ENCODE results near the gene CIAO3. TPM values are rescaled to one million over a fixed set of nuclear protein-coding genes. Genes with fewer than 3 reads are reported as not detected.

The CIAO3 gene
- total and polyA plus RNA-seq, 2 donors (not counting 1 experiment from before 2014, with no cell fraction given) = 59.4 to 68.4 TPM

DNA sequence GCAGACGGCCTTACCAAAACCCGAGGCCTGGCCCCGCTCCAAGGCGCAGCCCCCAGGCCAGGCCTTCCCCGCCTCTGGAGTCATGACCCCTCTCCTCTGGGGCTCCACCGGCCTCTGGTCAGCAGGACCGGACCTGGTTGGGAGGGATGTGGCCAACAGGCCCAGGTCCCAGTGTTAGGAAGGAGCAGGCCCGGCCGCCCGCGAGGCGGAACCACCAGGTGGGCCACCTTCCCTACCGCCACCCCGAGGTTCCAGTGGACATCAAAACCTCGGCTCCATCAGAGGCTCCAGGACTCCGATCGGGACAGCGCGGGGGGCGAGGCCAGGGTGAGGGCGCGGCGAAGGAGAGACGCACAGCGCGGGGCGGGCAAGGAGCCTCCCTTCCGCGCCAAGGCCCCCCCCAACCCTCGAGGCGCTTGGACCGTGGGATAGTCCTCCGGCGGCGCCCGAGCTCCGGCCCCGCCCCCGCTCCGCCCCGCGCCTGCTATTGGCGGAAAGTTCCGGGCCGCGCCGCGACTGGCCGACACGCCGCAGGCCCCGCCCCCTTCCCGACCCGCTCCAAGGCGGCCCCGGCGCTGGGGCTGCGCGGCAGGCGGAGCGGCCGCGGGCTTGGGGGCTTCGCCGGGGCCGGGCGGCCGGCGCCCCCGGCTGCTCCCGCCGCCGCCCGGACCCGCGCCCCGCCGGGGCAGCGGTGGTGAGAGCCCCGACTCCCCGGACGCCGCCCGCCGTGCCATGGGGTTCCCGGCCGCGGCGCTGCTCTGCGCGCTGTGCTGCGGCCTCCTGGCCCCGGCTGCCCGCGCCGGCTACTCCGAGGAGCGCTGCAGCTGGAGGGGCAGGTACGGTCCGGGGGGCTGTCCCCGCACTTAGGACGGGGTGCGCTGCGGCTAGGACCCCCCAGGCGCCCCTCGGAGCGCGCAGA, 26.0 kb downstream of the CIAO3 start, which contains the start of gene METRN:
TSS of gene METRN (plus strand) at position 561 of the 919 bp plus-strand sequence. CDS start at position 733, 172 bp downstream.
- H3K27ac ChIP-seq (ENCODE audit: low read length in 2 of 2) = no peak within 1 kb of the TSS
- H2AFZ ChIP-seq (ENCODE audit: insufficient read depth, low read depth, low read length, poor library complexity, severe bottlenecking) = peak within 1 kb of the TSS; percentile 77
- no peaks in the 10 kb centered on the region for H3K36me3 ChIP-seq (replicated peaks in 1 of 2; ENCODE audit: control extremely low read depth in 1 of 2, control insufficient read depth in 1 of 2, extremely low read depth in 1 of 2, insufficient read depth in 2 of 2, low read length in 1 of 2)
- Mint-ChIP-seq H3K4me3 (peak within 1 kb of the TSS; percentile 72), H3K27ac (no peak within 1 kb of the TSS), H3K9me3 (ENCODE audit: insufficient read depth) (no peaks in the 10 kb centered on the region), H3K4me1 (peaks cover 8% of the 10 kb centered on the region), H3K27me3 (peaks cover 10% of the 10 kb centered on the region)
- intact Hi-C loops (cut with micrococcal nuclease) = loop anchor here (5.0 kb wide), 1 partner anchor 257 kb away; the partner anchor contains the start of gene LMF1
- POLR2A ChIA-PET = interaction anchor here (1.4 to 2.1 kb wide), 2 partner anchors 11 to 26 kb away, joined by 4 to 11 read pairs; partner anchors contain the start of genes CCDC78 and CIAO3
- peaks cover 15 to 25% of the 10 kb centered on the region in 2 donors for H3K4me1 ChIP-seq (ENCODE audit: control insufficient read depth in 2 of 2, insufficient read depth in 2 of 2, low read length in 2 of 2)
- H3K4me2 ChIP-seq (replicated peaks; ENCODE audit: low read depth, low read length, poor library complexity, severe bottlenecking) = peak within 1 kb of the TSS; percentile 95
- H3K79me2 ChIP-seq (ENCODE audit: control insufficient read depth, insufficient read depth, low read length) = no peaks in the 10 kb centered on the region
- ATAC-seq (ENCODE audit: low read depth) = peak; percentile 91
- peaks cover 11% of the 10 kb centered on the region for H4K20me1 ChIP-seq (ENCODE audit: control insufficient read depth, insufficient read depth, low read length, poor library complexity, severe bottlenecking)
- CTCF ChIA-PET = interaction anchor here (0.9 to 7.6 kb wide), 6 partner anchors 11 to 70 kb away, joined by 3 to 94 read pairs (median 15); partner anchors contain the start of genes CHTF18, CIAO3, HAGHL and RPUSD1
- H3K27me3 ChIP-seq (replicated peaks in 1 of 4; ENCODE audit: control extremely low read depth in 1 of 4, control insufficient read depth in 3 of 4, insufficient read depth in 4 of 4, low read length in 3 of 4) = peaks cover 0 to 44% (median 17%) of the 10 kb centered on the region in 4 experiments
- no peak for TF ChIP-seq EZH2 (IDR thresholded peaks at IDR 0.05; ENCODE audit: borderline replicate concordance, insufficient read depth, low read depth, low read length, poor library complexity, severe bottlenecking)
- TF ChIP-seq, protein P1, sequence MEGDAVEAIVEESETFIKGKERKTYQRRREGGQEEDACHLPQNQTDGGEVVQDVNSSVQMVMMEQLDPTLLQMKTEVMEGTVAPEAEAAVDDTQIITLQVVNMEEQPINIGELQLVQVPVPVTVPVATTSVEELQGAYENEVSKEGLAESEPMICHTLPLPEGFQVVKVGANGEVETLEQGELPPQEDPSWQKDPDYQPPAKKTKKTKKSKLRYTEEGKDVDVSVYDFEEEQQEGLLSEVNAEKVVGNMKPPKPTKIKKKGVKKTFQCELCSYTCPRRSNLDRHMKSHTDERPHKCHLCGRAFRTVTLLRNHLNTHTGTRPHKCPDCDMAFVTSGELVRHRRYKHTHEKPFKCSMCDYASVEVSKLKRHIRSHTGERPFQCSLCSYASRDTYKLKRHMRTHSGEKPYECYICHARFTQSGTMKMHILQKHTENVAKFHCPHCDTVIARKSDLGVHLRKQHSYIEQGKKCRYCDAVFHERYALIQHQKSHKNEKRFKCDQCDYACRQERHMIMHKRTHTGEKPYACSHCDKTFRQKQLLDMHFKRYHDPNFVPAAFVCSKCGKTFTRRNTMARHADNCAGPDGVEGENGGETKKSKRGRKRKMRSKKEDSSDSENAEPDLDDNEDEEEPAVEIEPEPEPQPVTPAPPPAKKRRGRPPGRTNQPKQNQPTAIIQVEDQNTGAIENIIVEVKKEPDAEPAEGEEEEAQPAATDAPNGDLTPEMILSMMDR (IDR thresholded peaks at IDR 0.05) = no peak
- peaks cover 0 to 15% (median 0%) of the 10 kb centered on the region in 3 donors for H3K9me3 ChIP-seq (ENCODE audit: control extremely low read depth in 1 of 3, control insufficient read depth in 2 of 3, insufficient read depth in 1 of 3, low read length in 2 of 3)
- H3K4me3 ChIP-seq (ENCODE audit: control extremely low read depth in 1 of 5, extremely low read depth in 1 of 5, insufficient read depth in 1 of 5, low read depth in 2 of 5, low read length in 4 of 5) = peak within 1 kb of the TSS in 4 of 5 experiments; percentile 8 to 61 (median 54)
- WGBS (ENCODE audit: insufficient coverage) = 5% methylated on average over 107 of the region's 108 CpGs
- H3K9ac ChIP-seq (ENCODE audit: low read length) = peak within 1 kb of the TSS; percentile 61
- DNase-seq = peak; percentile 88
